Loucy (cell line): ENCODE measurements around the gene HOXA2.

ENCODE experiments used
- H2AFZ ChIP-seq: fragments of 200-600 bp; sonication (generic); 2 replicates; pipeline ENCODE4 v1.6.0; 2016; ENCODE audit warnings: antibody characterized with exemption, mild to moderate bottlenecking, low read length, moderate library complexity
- H3F3A ChIP-seq: fragments of 200-600 bp; 2 replicates; pipeline ENCODE4 v1.6.0; 2016; ENCODE audit warnings: antibody characterized with exemption, low read depth, mild to moderate bottlenecking
- H3K27me3 ChIP-seq: fragments of 200-600 bp; sonication (generic); 2 replicates; pipeline ENCODE4 v1.6.1; 2014; ENCODE audit warnings: low read length, mild to moderate bottlenecking; ENCODE audit not compliant: insufficient read depth, poor library complexity, severe bottlenecking
- H3K36me3 ChIP-seq: fragments of 200-600 bp; sonication (generic); 2 replicates; pipeline ENCODE4 v1.6.1; 2016; ENCODE audit warnings: low read length; ENCODE audit not compliant: insufficient read depth
- H3K4me1 ChIP-seq: fragments of 200-600 bp; sonication (generic); 2 replicates; pipeline ENCODE4 v1.5.1; 2014; ENCODE audit warnings: low read length, mild to moderate bottlenecking; ENCODE audit not compliant: insufficient read depth, poor library complexity, severe bottlenecking
- H3K4me2 ChIP-seq: fragments of 200-600 bp; sonication (generic); 2 replicates; pipeline ENCODE4 v1.6.0; 2014; ENCODE audit warnings: antibody characterized with exemption, low read length, low read depth, mild to moderate bottlenecking; ENCODE audit not compliant: poor library complexity, severe bottlenecking
- H3K4me3 ChIP-seq: fragments of 200-600 bp; sonication (generic); 2 replicates; pipeline ENCODE4 v1.5.1; 2014; ENCODE audit warnings: low read length, mild to moderate bottlenecking, mixed read lengths; ENCODE audit not compliant: poor library complexity, severe bottlenecking
- H3K79me2 ChIP-seq: fragments of 200-600 bp; sonication (generic); 2 replicates; pipeline ENCODE4 v1.6.1; 2014; ENCODE audit warnings: low read length; ENCODE audit not compliant: insufficient read depth
- H3K9ac ChIP-seq: fragments of 200-600 bp; sonication (generic); 2 replicates; pipeline ENCODE4 v1.6.0; 2014; ENCODE audit warnings: mild to moderate bottlenecking, low read depth, low read length, moderate library complexity; ENCODE audit not compliant: poor library complexity, severe bottlenecking
- H3K9me2 ChIP-seq: fragments of 200-600 bp; sonication (generic); replicated peaks from 2 replicates; pipeline ENCODE4 v1.6.1; 2016; ENCODE audit warnings: low read depth, low read length, mixed read lengths
- H3K9me3 ChIP-seq: fragments of 200-600 bp; sonication (generic); 2 replicates; pipeline ENCODE4 v1.6.1; 2014; ENCODE audit warnings: mild to moderate bottlenecking, antibody characterized with exemption, low read length, low read depth; ENCODE audit not compliant: insufficient read depth
- H4K20me1 ChIP-seq: fragments of 200-600 bp; sonication (generic); 2 replicates; pipeline ENCODE4 v1.6.0; 2014; ENCODE audit warnings: antibody characterized with exemption, low read length, mild to moderate bottlenecking; ENCODE audit not compliant: insufficient read depth, poor library complexity, severe bottlenecking
- CTCF ChIP-seq: fragments of 200-600 bp; sonication (generic); conservative IDR thresholded peaks from 2 replicates; pipeline ENCODE4 v1.5.1; 2014; ENCODE audit warnings: mild to moderate bottlenecking, antibody characterized with exemption, low read length
- EZH2phosphoT487 ChIP-seq: fragments of 200-600 bp; IDR thresholded peaks from 2 replicates; pipeline ENCODE4 v1.6.1; 2018; ENCODE audit warnings: antibody characterized with exemption, mild to moderate bottlenecking, moderate library complexity, borderline replicate concordance

HOXA2 gene

GRCh38 chr7:27124096-27124901 lies 21.8 kb upstream of the HOXA2 start:
- no peak for TF ChIP-seq EZH2phosphoT487
- no peak for TF ChIP-seq CTCF
- peaks cover 99% of the 10 kb centered on the region for H3K79me2 ChIP-seq
- no peaks in the 10 kb centered on the region for H3K27me3 ChIP-seq
- no peak overlapping the region for H2AFZ ChIP-seq
- H3K4me1 ChIP-seq = no peaks in the 10 kb centered on the region
- H3K9me3 ChIP-seq = no peaks in the 10 kb centered on the region
- H3K9me2 ChIP-seq = no peaks in the 10 kb centered on the region
- no peak overlapping the region for H3K4me3 ChIP-seq
- no peak overlapping the region for H3K4me2 ChIP-seq
- H4K20me1 ChIP-seq = peaks cover 56% of the 10 kb centered on the region
- H3K9ac ChIP-seq = no peak overlapping the region
- no peaks in the 10 kb centered on the region for H3F3A ChIP-seq
- peaks cover 98% of the 10 kb centered on the region; the same call in 1 of the 2 replicates for H3K36me3 ChIP-seq

DNA sequence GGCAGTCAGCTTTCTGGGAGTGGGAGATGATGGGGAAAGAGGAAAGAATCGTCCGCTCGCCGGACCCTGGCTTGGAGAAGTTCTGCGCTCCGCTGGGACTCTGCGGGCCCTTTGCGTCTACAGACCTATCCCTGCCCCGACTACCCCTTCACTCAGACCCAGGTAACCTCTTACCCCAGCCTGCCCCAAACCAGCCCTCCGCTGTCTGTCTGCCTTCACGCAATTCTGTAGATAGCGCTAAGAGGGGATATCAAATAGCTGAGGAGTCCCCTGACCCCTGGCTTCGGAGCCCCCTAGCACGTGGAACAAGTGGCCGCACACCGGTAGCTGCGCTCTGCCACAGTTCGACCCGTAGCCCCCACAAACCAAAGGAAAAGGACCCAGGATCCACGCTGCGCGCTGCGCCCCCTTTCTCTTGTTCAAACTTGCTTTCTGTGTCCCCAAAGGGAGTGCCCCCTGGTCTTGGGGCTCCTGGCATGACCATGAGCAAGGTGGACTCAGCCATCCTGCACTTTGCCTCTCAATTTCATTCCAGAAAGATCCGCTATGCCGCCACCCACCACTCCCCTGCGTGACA lies 21.1 kb upstream of the HOXA2 start:
- no peak for TF ChIP-seq CTCF
- TF ChIP-seq EZH2phosphoT487 = no peak
- Histone ChIP-seq H3K9ac (no peak overlapping the region), H3K79me2 (peaks cover 99% of the 10 kb centered on the region), H3K4me2 (no peak overlapping the region), H3K4me1 (no peaks in the 10 kb centered on the region), H3K4me3 (no peak overlapping the region), H4K20me1 (peaks cover 56% of the 10 kb centered on the region), H3K36me3 (peaks cover 98% of the 10 kb centered on the region; the same call in 1 of the 2 replicates), H3K9me2 (no peaks in the 10 kb centered on the region), H3K9me3 (no peaks in the 10 kb centered on the region), H2AFZ (no peak overlapping the region), H3K27me3 (no peaks in the 10 kb centered on the region), H3F3A (no peaks in the 10 kb centered on the region)

DNA sequence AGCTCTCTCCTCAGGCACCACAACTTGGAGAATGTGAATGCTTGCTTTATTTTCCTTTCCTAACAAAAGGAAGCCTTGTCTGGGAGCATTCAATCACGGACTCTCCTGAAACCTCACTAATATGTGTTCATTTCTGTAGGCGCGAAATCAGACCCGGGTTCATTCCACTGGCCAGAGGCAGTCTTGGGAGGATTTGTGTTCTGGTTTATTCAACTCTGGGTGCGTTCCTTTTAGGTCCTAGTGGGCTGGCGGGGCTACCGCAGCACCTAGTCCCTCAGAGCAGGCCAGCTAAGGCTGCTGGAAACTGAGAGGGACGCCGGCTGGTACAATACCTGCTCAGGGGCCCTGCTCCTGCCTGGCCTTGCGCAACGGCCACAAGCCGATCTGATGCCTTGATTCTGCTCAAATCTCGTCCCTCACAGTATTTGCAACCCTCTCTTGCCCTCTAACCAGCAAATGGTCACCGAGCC lies 20.6 kb upstream of the HOXA2 start:
- Histone ChIP-seq H3K4me2 (no peak overlapping the region), H3K9me3 (no peaks in the 10 kb centered on the region), H3K4me1 (no peaks in the 10 kb centered on the region), H4K20me1 (peaks cover 58% of the 10 kb centered on the region), H3K27me3 (no peaks in the 10 kb centered on the region), H3K36me3 (peaks cover 98% of the 10 kb centered on the region; the same call in 1 of the 2 replicates), H3F3A (no peaks in the 10 kb centered on the region), H3K79me2 (peaks cover 99% of the 10 kb centered on the region), H3K9ac (no peak overlapping the region), H3K4me3 (no peak overlapping the region), H2AFZ (no peak overlapping the region), H3K9me2 (no peaks in the 10 kb centered on the region)
- TF ChIP-seq CTCF = no peak
- TF ChIP-seq EZH2phosphoT487 = no peak
